HG03565 (cell line): ENCODE measurements around the gene NEO1.
A peak's percentile ranks its signal among the peaks of the same experiment; 100 is the strongest.
"Not testable (repeated sequence)": the region's sequence is repeated elsewhere in the genome, so short reads cannot be mapped to it uniquely, and the experiment has no call there.

Experiments
- ATAC-seq: cut with Tn5 transposase; IDR thresholded peaks from one replicate; pipeline ENCODE4 v1.9.1; 2021; ENCODE audit warnings: mild to moderate bottlenecking, moderate library complexity; ENCODE audit not compliant: unreplicated experiment

Gene NEO1

GRCh38 chr15:73183071-73183470 lies 130.8 kb downstream of the NEO1 start:
- ATAC-seq, result no peak

GRCh38 chr15:73190189-73190601 lies 137.9 kb downstream of the NEO1 start:
- no peak for ATAC-seq

GRCh38 chr15:73195166-73195565 lies 142.9 kb downstream of the NEO1 start:
- no peak for ATAC-seq

- ATAC-seq, result no peak
Observed at GRCh38 chr15:73196113-73196512, 143.8 kb downstream of the NEO1 start.

GRCh38 chr15:73200339-73200738 lies 148.1 kb downstream of the NEO1 start:
- no peak for ATAC-seq

GRCh38 chr15:73210630-73211029 lies 158.4 kb downstream of the NEO1 start:
- no peak for ATAC-seq

- no peak for ATAC-seq
Observed at GRCh38 chr15:73212424-73212823, 160.2 kb downstream of the NEO1 start.

- not testable (repeated sequence) for ATAC-seq
Observed at GRCh38 chr15:73221450-73221849, 169.2 kb downstream of the NEO1 start.

GRCh38 chr15:73225358-73226015 lies 173.2 kb downstream of the NEO1 start:
- ATAC-seq, result no peak

GRCh38 chr15:73226093-73226814 lies 174.0 kb downstream of the NEO1 start:
- no peak for ATAC-seq

- no peak for ATAC-seq
Observed at GRCh38 chr15:73227433-73228056, 175.3 kb downstream of the NEO1 start.

- no peak for ATAC-seq
Observed at GRCh38 chr15:73228128-73228646, 175.9 kb downstream of the NEO1 start.

GRCh38 chr15:73231661-73232419 lies 179.6 kb downstream of the NEO1 start:
- no peak for ATAC-seq

GRCh38 chr15:73232776-73233175 lies 180.5 kb downstream of the NEO1 start:
- ATAC-seq, result no peak

GRCh38 chr15:73233623-73234022 lies 181.4 kb downstream of the NEO1 start:
- no peak for ATAC-seq

- no peak for ATAC-seq
Observed at GRCh38 chr15:73237910-73238309, 185.6 kb downstream of the NEO1 start.

GRCh38 chr15:73239564-73240215 lies 187.4 kb downstream of the NEO1 start:
- no peak for ATAC-seq

- peak; percentile 53 for ATAC-seq
Observed at GRCh38 chr15:73240866-73241499, 188.7 kb downstream of the NEO1 start.

- ATAC-seq, result no peak
Observed at GRCh38 chr15:73244333-73244732, 192.1 kb downstream of the NEO1 start.

- no peak for ATAC-seq
Observed at GRCh38 chr15:73246439-73246838, 194.2 kb downstream of the NEO1 start.
